GM18498 (cell line): ENCODE measurements around the gene ZNF578.
"Not testable (repeated sequence)": the region's sequence is repeated elsewhere in the genome, so short reads cannot be mapped to it uniquely, and the experiment has no call there.

Source experiments
- ATAC-seq: cut with Tn5 transposase; IDR thresholded peaks from one replicate; pipeline ENCODE4 v1.9.1; 2021; ENCODE audit warnings: mild to moderate bottlenecking, moderate library complexity; ENCODE audit not compliant: unreplicated experiment

Gene ZNF578

DNA sequence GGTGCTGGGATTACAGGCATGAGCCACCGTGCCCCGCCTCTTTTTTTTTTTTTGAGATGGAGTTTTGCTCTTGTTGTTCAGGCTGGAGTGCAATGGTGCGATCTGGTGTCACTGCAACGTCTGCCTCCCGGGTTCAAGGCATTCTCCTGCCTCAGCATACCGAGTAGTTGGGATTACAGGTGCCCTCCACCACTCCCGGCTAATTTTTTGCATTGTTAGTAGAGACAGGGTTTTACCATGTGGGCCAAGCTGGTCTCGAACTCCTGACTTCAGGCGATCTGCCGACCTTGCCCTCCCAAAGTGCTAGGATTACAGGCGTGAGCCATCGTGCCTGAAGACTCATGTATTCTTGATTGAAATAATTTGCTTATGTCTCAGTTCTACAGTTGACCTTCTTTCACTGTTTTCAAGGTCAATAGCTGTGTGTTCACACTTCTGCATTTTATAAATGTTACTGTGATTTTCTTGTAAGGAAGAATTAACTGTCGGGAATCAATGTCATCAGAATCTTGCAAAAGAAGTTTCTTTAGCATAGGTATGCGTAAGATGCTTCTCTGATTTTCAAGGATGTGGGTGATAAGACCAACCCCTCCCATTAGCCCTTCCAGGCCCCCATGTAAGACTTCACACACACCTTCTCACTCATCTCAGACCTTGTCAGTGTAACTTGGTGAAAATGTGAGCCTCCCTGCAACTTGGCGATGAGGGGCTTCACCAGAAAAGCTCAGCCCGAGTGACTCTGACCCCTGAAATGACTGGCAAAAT, 104.1 kb downstream of the ZNF578 start:
- no peak for ATAC-seq

GRCh38 chr19:52558732-52559445, 105.5 kb downstream of the ZNF578 start:
- ATAC-seq = not testable (repeated sequence)

DNA sequence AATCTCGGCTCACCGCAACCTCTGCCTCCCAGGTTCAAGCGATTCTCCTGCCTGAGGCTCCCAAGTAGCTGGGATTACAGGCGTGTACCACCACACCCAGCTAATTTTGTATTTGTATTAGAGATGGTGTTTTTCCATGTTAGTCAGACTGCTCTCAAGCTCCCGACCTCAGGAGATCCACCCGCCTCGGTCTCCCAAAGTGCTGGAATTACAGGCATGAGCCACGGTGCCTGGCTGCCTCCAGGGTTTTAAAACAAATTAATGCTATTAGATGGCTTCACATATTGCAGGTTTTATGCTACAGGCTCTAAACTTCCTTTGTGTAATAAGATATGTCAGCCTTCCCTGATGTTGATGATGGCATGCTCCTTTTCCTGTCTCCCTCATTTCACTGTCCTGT, 108.3 kb downstream of the ZNF578 start:
- ATAC-seq = not testable (repeated sequence)
